Lower lobe of right lung (tissue), 2 donors: ENCODE measurements around the gene ADGRB3. TPM values are rescaled to one million over a fixed set of nuclear protein-coding genes. Genes with fewer than 3 reads are reported as not detected.

Experiments used
- ATAC-seq, 2 donors: fragments of 200-7000 bp; cut with Tn5 transposase; one replicate each; pipeline ENCODE4 v1.9.1; 2020 to 2022; ENCODE audit warnings: mild to moderate bottlenecking in 2 of 2, moderate library complexity in 2 of 2
- DNase-seq: peaks from one replicate; pipeline ENCODE4 v3.0.0-alpha.2; 2020
- H3K27ac ChIP-seq: fragments of 200-600 bp; one replicate; pipeline ENCODE4 v1.8.0; 2022
- H3K27me3 ChIP-seq: fragments of 200-600 bp; one replicate; pipeline ENCODE4 v1.8.0; 2022; ENCODE audit warnings: low read depth
- H3K36me3 ChIP-seq: fragments of 200-600 bp; one replicate; pipeline ENCODE4 v1.8.0; 2022; ENCODE audit warnings: mild to moderate bottlenecking
- H3K4me1 ChIP-seq: fragments of 200-600 bp; one replicate; pipeline ENCODE4 v1.8.0; 2022
- H3K4me3 ChIP-seq: fragments of 200-600 bp; one replicate; pipeline ENCODE4 v1.8.0; 2022; ENCODE audit warnings: mild to moderate bottlenecking
- H3K9me3 ChIP-seq: fragments of 200-600 bp; one replicate; pipeline ENCODE4 v1.8.0; 2022
- intact Hi-C: fragments of 100-400 bp; cut with DNase I; formaldehyde crosslinking; loops from one replicate; pipeline ENCODE4 v1.11.0; 2022
- total RNA-seq: library from RNA; stranded (reverse); fragmentation: NEBNext Ultra II Directional; extraction: Animal tissue kit (Norgen Biotek cat#: 25700); gene quantifications from one replicate; pipeline ENCODE4 v1.2.1, GENCODE V29; 2021
- TF ChIP-seq, protein P1 (sequence below): fragments of 200-600 bp; IDR thresholded peaks from one replicate; pipeline ENCODE4 v1.8.0; 2022; ENCODE audit warnings: antibody characterized with exemption, mild to moderate bottlenecking
- donor health status: DM: no; HTN: yes; CAD: no; lungs with severe emphysema.

ADGRB3 gene
- total RNA-seq, 1 donor from 2014 or later: 2.3 TPM

DNA sequence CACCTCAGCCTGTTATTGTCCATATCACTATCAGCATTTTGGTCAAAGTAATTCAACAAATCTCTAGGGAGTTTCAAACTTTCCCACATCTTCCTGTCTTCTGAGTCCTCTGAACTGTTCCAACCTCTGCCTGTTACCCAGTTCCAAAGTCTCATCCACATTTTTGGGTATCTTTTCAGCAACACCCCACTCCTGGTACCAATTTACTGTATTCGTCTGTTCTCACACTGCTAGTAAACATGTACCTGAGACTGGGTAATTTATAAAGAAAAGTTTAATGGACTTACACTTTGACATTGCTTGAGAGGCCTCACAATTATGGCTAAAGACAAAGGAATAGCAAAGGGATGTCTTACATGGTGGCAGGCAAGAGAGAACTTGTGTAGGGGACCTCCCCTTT, 224.2 kb downstream of the ADGRB3 start:
- intact Hi-C loops: no loop called here
- H3K27ac ChIP-seq: no peak overlapping the region
- no peak for DNase-seq
- peaks cover 12% of the 10 kb centered on the region for H3K9me3 ChIP-seq
- no peak overlapping the region for H3K4me3 ChIP-seq
- no peaks in the 10 kb centered on the region for H3K4me1 ChIP-seq
- TF ChIP-seq, protein P1, sequence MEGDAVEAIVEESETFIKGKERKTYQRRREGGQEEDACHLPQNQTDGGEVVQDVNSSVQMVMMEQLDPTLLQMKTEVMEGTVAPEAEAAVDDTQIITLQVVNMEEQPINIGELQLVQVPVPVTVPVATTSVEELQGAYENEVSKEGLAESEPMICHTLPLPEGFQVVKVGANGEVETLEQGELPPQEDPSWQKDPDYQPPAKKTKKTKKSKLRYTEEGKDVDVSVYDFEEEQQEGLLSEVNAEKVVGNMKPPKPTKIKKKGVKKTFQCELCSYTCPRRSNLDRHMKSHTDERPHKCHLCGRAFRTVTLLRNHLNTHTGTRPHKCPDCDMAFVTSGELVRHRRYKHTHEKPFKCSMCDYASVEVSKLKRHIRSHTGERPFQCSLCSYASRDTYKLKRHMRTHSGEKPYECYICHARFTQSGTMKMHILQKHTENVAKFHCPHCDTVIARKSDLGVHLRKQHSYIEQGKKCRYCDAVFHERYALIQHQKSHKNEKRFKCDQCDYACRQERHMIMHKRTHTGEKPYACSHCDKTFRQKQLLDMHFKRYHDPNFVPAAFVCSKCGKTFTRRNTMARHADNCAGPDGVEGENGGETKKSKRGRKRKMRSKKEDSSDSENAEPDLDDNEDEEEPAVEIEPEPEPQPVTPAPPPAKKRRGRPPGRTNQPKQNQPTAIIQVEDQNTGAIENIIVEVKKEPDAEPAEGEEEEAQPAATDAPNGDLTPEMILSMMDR: no peak
- no peaks in the 10 kb centered on the region for H3K27me3 ChIP-seq
- no peaks in the 10 kb centered on the region for H3K36me3 ChIP-seq
- no peak for ATAC-seq

DNA sequence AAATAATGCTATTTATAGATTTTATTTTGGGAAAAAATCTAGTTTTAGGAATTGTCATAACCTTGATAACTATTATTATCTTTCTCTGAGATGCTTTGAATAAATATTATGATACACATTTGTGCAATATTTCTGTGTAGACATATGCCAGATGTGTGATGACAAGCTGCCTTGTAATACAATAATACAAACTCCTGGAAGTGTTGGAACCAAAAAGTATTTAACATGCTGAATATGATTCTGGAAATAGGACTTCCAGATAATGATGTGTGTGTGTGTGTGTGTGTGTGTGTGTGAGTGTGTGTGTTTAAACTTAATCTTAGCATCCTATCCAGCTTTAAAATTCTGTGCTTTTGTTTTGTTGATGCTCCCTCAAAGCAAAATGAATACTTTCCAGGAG, 233.6 kb downstream of the ADGRB3 start:
- Histone ChIP-seq H3K9me3 (peaks cover 7% of the 10 kb centered on the region), H3K27me3 (no peaks in the 10 kb centered on the region), H3K36me3 (no peaks in the 10 kb centered on the region), H3K4me1 (no peaks in the 10 kb centered on the region), H3K27ac (no peak overlapping the region), H3K4me3 (no peak overlapping the region)
- no peak for ATAC-seq
- TF ChIP-seq, protein P1: no peak
- intact Hi-C loops: no loop called here
- DNase-seq: no peak

DNA sequence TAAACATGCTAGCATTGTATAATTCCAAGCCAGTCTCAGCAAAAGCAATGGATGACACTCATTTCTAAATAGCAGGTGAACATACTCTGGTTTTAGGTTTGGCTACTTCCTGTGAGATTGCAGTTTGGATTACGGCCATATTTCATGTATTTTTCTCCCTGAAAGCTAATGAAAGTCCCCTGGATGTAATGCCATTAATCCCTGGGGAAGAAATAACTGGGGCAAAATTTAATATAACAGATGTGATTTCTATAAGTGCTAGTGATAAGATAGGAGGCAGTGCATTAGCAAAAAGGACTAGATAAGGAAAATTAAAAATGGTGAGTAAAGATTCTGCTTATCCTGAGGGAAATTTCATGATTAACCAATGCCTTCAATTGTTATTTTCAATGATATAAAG, 238.2 kb downstream of the ADGRB3 start:
- no peaks in the 10 kb centered on the region for H3K36me3 ChIP-seq
- H3K27ac ChIP-seq: no peak overlapping the region
- ATAC-seq (no peak), DNase-seq (no peak)
- H3K9me3 ChIP-seq: no peaks in the 10 kb centered on the region
- intact Hi-C loops: no loop called here
- H3K4me3 ChIP-seq: no peak overlapping the region
- TF ChIP-seq, protein P1: no peak
- H3K4me1 ChIP-seq: no peaks in the 10 kb centered on the region
- H3K27me3 ChIP-seq: no peaks in the 10 kb centered on the region

DNA sequence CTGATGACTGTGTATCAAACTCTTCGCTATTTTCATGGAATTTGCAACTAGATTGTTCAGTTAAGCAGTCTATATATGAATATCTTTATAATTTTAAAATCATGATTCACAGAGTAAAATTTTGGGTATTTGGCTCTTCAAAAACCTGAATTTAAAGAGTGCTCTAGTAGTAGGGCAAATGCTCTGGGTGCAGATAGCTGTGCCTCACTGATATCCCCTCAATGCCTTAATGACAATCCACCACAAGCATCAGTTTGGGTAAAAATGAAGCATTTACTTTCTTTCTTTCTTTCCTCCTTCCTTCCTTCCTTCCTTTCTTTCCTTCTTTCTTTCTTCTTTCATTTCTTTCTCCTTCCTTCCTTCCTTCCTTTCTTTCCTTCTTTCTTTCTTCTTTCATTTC, 239.7 kb downstream of the ADGRB3 start:
- no peak overlapping the region for H3K27ac ChIP-seq
- no peaks in the 10 kb centered on the region for H3K36me3 ChIP-seq
- H3K4me3 ChIP-seq: no peak overlapping the region
- no peaks in the 10 kb centered on the region for H3K9me3 ChIP-seq
- no peak for DNase-seq
- intact Hi-C loops: no loop called here
- ATAC-seq: no peak
- no peaks in the 10 kb centered on the region for H3K4me1 ChIP-seq
- no peaks in the 10 kb centered on the region for H3K27me3 ChIP-seq
- TF ChIP-seq, protein P1: no peak

DNA sequence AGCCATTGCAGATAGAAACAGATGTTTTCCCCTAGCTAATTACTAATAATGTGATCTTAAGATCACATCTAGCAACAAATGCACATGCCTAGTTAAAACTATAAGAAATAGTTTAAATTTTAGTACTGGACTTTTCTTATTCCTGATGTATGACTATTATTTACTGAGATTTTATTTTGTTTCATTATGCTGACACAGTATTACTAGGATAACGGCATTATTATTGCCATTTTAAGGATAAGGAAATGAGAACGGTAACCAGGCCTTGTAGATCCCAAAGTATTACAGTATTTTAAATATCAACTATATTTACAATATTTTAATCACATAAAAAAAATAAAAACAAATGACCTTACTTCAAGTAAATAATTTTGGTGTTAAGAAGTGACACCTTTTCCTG, 240.3 kb downstream of the ADGRB3 start:
- no peaks in the 10 kb centered on the region for H3K4me1 ChIP-seq
- H3K36me3 ChIP-seq: no peaks in the 10 kb centered on the region
- no peak overlapping the region for H3K4me3 ChIP-seq
- H3K9me3 ChIP-seq: no peaks in the 10 kb centered on the region
- no peak overlapping the region for H3K27ac ChIP-seq
- H3K27me3 ChIP-seq: no peaks in the 10 kb centered on the region
- ATAC-seq (no peak), DNase-seq (no peak)
- intact Hi-C loops: no loop called here
- TF ChIP-seq, protein P1: no peak
